Gastroesophageal sphincter (tissue), 4 donors: ENCODE results near the gene LRIG1. TPM values are rescaled to one million over a fixed set of nuclear protein-coding genes. Genes with fewer than 3 reads are reported as not detected.

Experiments used
- ATAC-seq: fragments of 150-250 bp; one replicate; pipeline ENCODE4 v1.9.1; 2016; ENCODE audit warnings: mild to moderate bottlenecking, moderate library complexity
- H3K27ac ChIP-seq, 4 donors: fragments of 200-600 bp; sonication (generic) in 3 of 4; 1 replicate in 3 of 4; 2 replicates in 1 of 4; pipeline ENCODE4 v1.5.1; 2016 to 2019
- H3K27me3 ChIP-seq: fragments of 200-600 bp; sonication (generic); one replicate; pipeline ENCODE4 v1.5.1; 2019
- H3K36me3 ChIP-seq, 2 donors: fragments of 200-600 bp; sonication (generic); one replicate each; pipeline ENCODE4 v1.5.1; 2019; ENCODE audit warnings: control low read depth in 1 of 2
- H3K4me1 ChIP-seq, 3 donors: fragments of 200-600 bp; sonication (generic); 1 replicate in 2 of 3; 2 replicates in 1 of 3; pipeline ENCODE4 v1.5.1; 2016 to 2019; ENCODE audit warnings: control low read depth in 2 of 3
- H3K4me3 ChIP-seq, 2 donors: fragments of 200-600 bp; sonication (generic); one replicate each; pipeline ENCODE4 v1.5.1; 2019; ENCODE audit warnings: mild to moderate bottlenecking in 1 of 2, moderate library complexity in 1 of 2
- H3K9me3 ChIP-seq, 3 donors: fragments of 200-600 bp; sonication (generic); one replicate each; pipeline ENCODE4 v1.5.1; 2017 to 2019; ENCODE audit warnings: control low read depth in 2 of 3
- CTCF ChIP-seq, 4 experiments: fragments of 200-600 bp in 2 of 4; fragments of 450-650 bp in 2 of 4; sonication (generic) in 1 of 4; IDR thresholded peaks; one replicate each; pipeline ENCODE4 v1.5.1; 2017 to 2019; ENCODE audit warnings: antibody characterized with exemption in 4 of 4, mild to moderate bottlenecking in 2 of 4, moderate library complexity in 2 of 4
- EP300 ChIP-seq: sonication (generic); formaldehyde crosslinking; IDR thresholded peaks from one replicate; pipeline ENCODE4 v1.6.1; 2017; ENCODE audit warnings: antibody characterized with exemption, mild to moderate bottlenecking
- POLR2A ChIP-seq, 2 donors: fragments of 450-650 bp; IDR thresholded peaks; one replicate each; pipeline ENCODE4 v1.6.1; 2017; ENCODE audit warnings: antibody characterized with exemption in 2 of 2, mild to moderate bottlenecking in 2 of 2, moderate library complexity in 1 of 2
- POLR2AphosphoS5 ChIP-seq: sonication (generic); formaldehyde crosslinking; IDR thresholded peaks from one replicate; pipeline ENCODE4 v1.6.1; 2017; ENCODE audit warnings: antibody characterized with exemption
- WGBS, 2 donors: methylation state at CpG; one replicate each; pipeline ENCODE4 v1.1.5; 2018; ENCODE audit warnings: low coverage in 1 of 2; 5-methylcytosine and 5-hydroxymethylcytosine counted together
- total RNA-seq, 4 donors: library from RNA; depleted of rRNA; stranded (reverse); fragments of >200 nt; gene quantifications; one replicate each; pipeline ENCODE4 v1.1.0, GENCODE V29; 2016

The LRIG1 gene
- total RNA-seq, 4 donors from 2014 or later: 104 to 217 (median 157) TPM

- no peak for ATAC-seq
- 93 to 97% methylated on average over 4 of the region's 4 CpGs for WGBS, 2 donors
- TF ChIP-seq EP300 (no peak), POLR2AphosphoS5 (no peak), POLR2A (IDR thresholded peaks at IDR 0.05) (no peak), CTCF (IDR thresholded peaks at IDR 0.05) (no peak)
- H3K27ac ChIP-seq: no peak overlapping the region
- no peaks in the 10 kb centered on the region for H3K27me3 ChIP-seq
- peaks cover 14 to 97% (median 19%) of the 10 kb centered on the region in 3 donors for H3K4me1 ChIP-seq
- no peaks in the 10 kb centered on the region for H3K36me3 ChIP-seq
- no peaks in the 10 kb centered on the region for H3K9me3 ChIP-seq
- no peak overlapping the region for H3K4me3 ChIP-seq
Measured at GRCh38 chr3:66469220-66469640, 31.6 kb downstream of the LRIG1 start.

- no peak overlapping the region for H3K27ac ChIP-seq
- no peaks in the 10 kb centered on the region for H3K27me3 ChIP-seq
- peaks cover 7 to 97% (median 13%) of the 10 kb centered on the region in 3 donors for H3K4me1 ChIP-seq
- no peaks in the 10 kb centered on the region for H3K9me3 ChIP-seq
- no peak for TF ChIP-seq CTCF (IDR thresholded peaks at IDR 0.05)
- TF ChIP-seq EP300: no peak
- TF ChIP-seq POLR2AphosphoS5: peak; percentile 35
- no peak for TF ChIP-seq POLR2A (IDR thresholded peaks at IDR 0.05)
- no peaks in the 10 kb centered on the region for H3K36me3 ChIP-seq
- peak; percentile 19 for ATAC-seq
- WGBS, 2 donors: 55 to 58% methylated on average over 7 to 10 of the region's 10 CpGs
- H3K4me3 ChIP-seq: no peak overlapping the region
Measured at GRCh38 chr3:66467996-66468735, 32.7 kb downstream of the LRIG1 start.

GRCh38 chr3:66466606-66467270, 34.1 kb downstream of the LRIG1 start:
- Histone ChIP-seq H3K9me3 (no peaks in the 10 kb centered on the region), H3K27ac (peak overlapping the region in 2 of 4 donors; percentile 41 to 52), H3K4me3 (no peak overlapping the region), H3K4me1 (peaks cover 0 to 92% (median 4%) of the 10 kb centered on the region in 3 donors), H3K36me3 (peaks cover 0 to 3% of the 10 kb centered on the region in 2 donors), H3K27me3 (no peaks in the 10 kb centered on the region)
- WGBS, 2 donors: 45 to 69% methylated on average over 7 to 11 of the region's 11 CpGs
- no peak for ATAC-seq
- TF ChIP-seq POLR2AphosphoS5 (no peak), CTCF (IDR thresholded peaks at IDR 0.05) (no peak), POLR2A (IDR thresholded peaks at IDR 0.05) (no peak), EP300 (no peak)

- no peaks in the 10 kb centered on the region for H3K27me3 ChIP-seq
- TF ChIP-seq POLR2A (IDR thresholded peaks at IDR 0.05) (no peak), CTCF (IDR thresholded peaks at IDR 0.05) (no peak), POLR2AphosphoS5 (no peak), EP300 (no peak)
- 94% methylated on average over 2 to 4 of the region's 4 CpGs for WGBS, 2 donors
- no peaks in the 10 kb centered on the region for H3K9me3 ChIP-seq
- no peak for ATAC-seq
- peaks cover 0 to 14% of the 10 kb centered on the region in 2 donors for H3K36me3 ChIP-seq
- no peak overlapping the region for H3K27ac ChIP-seq
- H3K4me3 ChIP-seq: no peak overlapping the region
- H3K4me1 ChIP-seq: peaks cover 0 to 81% (median 4%) of the 10 kb centered on the region in 3 donors
Measured at GRCh38 chr3:66465587-66465986, 35.2 kb downstream of the LRIG1 start.
